ENCODE results near the gene CDS2. TPM values are rescaled to one million over a fixed set of nuclear protein-coding genes. Genes with fewer than 3 reads are reported as not detected.

CDS2 gene
- total RNA-seq, 1 donor: 32.0 TPM

GRCh38 chr20:5190444-5190843 is 63.6 kb downstream of the CDS2 start:
- TF ChIP-seq CTCF (IDR thresholded peaks at IDR 0.05; ENCODE audit: insufficient read depth, low read length): no peak
- DNase-seq (ENCODE audit: low read depth): no peak
- no peak overlapping the region for H3K4me3 ChIP-seq (ENCODE audit: low read depth, low read length)

- peak; percentile 90 for DNase-seq (ENCODE audit: low read depth)
- H3K4me3 ChIP-seq (ENCODE audit: low read depth, low read length): no peak overlapping the region
- TF ChIP-seq CTCF (IDR thresholded peaks at IDR 0.05; ENCODE audit: insufficient read depth, low read length): peak; percentile 76
Measured at GRCh38 chr20:5191829-5192569, 65.2 kb downstream of the CDS2 start.

GRCh38 chr20:5192570-5193431 is 66.0 kb downstream of the CDS2 start:
- no peak for TF ChIP-seq CTCF (IDR thresholded peaks at IDR 0.05; ENCODE audit: insufficient read depth, low read length)
- DNase-seq (ENCODE audit: low read depth): no peak

GRCh38 chr20:5195655-5196054 is 68.8 kb downstream of the CDS2 start:
- no peak overlapping the region for H3K4me3 ChIP-seq (ENCODE audit: low read depth, low read length)
- peak; percentile 14 for DNase-seq (ENCODE audit: low read depth)
- TF ChIP-seq CTCF (IDR thresholded peaks at IDR 0.05; ENCODE audit: insufficient read depth, low read length): no peak

More at GRCh38 chr20:5192570-5193431, 66.0 kb downstream of the CDS2 start:
- no peak overlapping the region for H3K4me3 ChIP-seq (ENCODE audit: low read depth, low read length)

GRCh38 chr20:5196149-5196548 is 69.3 kb downstream of the CDS2 start:
- TF ChIP-seq CTCF (IDR thresholded peaks at IDR 0.05; ENCODE audit: insufficient read depth, low read length): no peak
- no peak overlapping the region for H3K4me3 ChIP-seq (ENCODE audit: low read depth, low read length)
- DNase-seq (ENCODE audit: low read depth): no peak

GRCh38 chr20:5197270-5197827 is 70.5 kb downstream of the CDS2 start:
- no peak overlapping the region for H3K4me3 ChIP-seq (ENCODE audit: low read depth, low read length)
- DNase-seq (ENCODE audit: low read depth): no peak
- TF ChIP-seq CTCF (IDR thresholded peaks at IDR 0.05; ENCODE audit: insufficient read depth, low read length): no peak
